DOHH2 (cell line): ENCODE data around the gene DENND4C.

Experiments
- H3F3A ChIP-seq: fragments of 200-600 bp; sonication (generic), shearing (Covaris generic); 2 replicates; pipeline ENCODE4 v1.6.0; 2016; ENCODE audit warnings: antibody characterized with exemption, mild to moderate bottlenecking; ENCODE audit not compliant: control insufficient read depth, insufficient read depth
- H3K27ac ChIP-seq: fragments of 200-600 bp; sonication (generic); 2 replicates; pipeline ENCODE4 v1.5.1; 2014; ENCODE audit warnings: low read depth, mild to moderate bottlenecking, low read length, moderate library complexity
- H3K27me3 ChIP-seq: fragments of 200-600 bp; sonication (generic); 2 replicates; pipeline ENCODE4 v1.6.1; 2014; ENCODE audit warnings: mild to moderate bottlenecking, low read length, mixed read lengths; ENCODE audit not compliant: control insufficient read depth
- H3K36me3 ChIP-seq: fragments of 200-600 bp; sonication (generic); 2 replicates; pipeline ENCODE4 v1.6.1; 2014; ENCODE audit warnings: mild to moderate bottlenecking, low read length, moderate library complexity, mixed read lengths; ENCODE audit not compliant: control insufficient read depth
- H3K4me1 ChIP-seq: fragments of 200-600 bp; sonication (generic); 2 replicates; pipeline ENCODE4 v1.6.1; 2014; ENCODE audit warnings: mild to moderate bottlenecking, low read length, mixed read lengths; ENCODE audit not compliant: control insufficient read depth
- H3K4me2 ChIP-seq: fragments of 200-600 bp; sonication (generic); 2 replicates; pipeline ENCODE4 v1.6.0; 2014; ENCODE audit warnings: mild to moderate bottlenecking, low read length, moderate library complexity
- H3K4me3 ChIP-seq: fragments of 200-600 bp; sonication (generic); 2 replicates; pipeline ENCODE4 v1.5.1; 2014; ENCODE audit warnings: mild to moderate bottlenecking, low read length, mixed read lengths
- H3K79me2 ChIP-seq: fragments of 200-600 bp; sonication (generic); 2 replicates; pipeline ENCODE4 v1.6.1; 2014; ENCODE audit warnings: mild to moderate bottlenecking, low read length, mixed read lengths; ENCODE audit not compliant: control insufficient read depth
- H3K9me2 ChIP-seq: fragments of 200-600 bp; sonication (generic); replicated peaks from 2 replicates; pipeline ENCODE4 v1.6.1; 2014; ENCODE audit warnings: mild to moderate bottlenecking, low read length, mixed read lengths; ENCODE audit not compliant: control insufficient read depth
- H3K9me3 ChIP-seq: fragments of 200-600 bp; sonication (generic); 2 replicates; pipeline ENCODE4 v1.6.1; 2014; ENCODE audit warnings: antibody characterized with exemption, low read length, mixed read lengths; ENCODE audit not compliant: control insufficient read depth, insufficient read depth
- H4K20me1 ChIP-seq: fragments of 200-600 bp; sonication (generic); 2 replicates; pipeline ENCODE4 v1.6.0; 2014; ENCODE audit warnings: low read depth, mild to moderate bottlenecking, antibody characterized with exemption, low read length, moderate library complexity; ENCODE audit not compliant: control insufficient read depth, insufficient read depth
- CTCF ChIP-seq: fragments of 200-600 bp; sonication (generic); IDR thresholded peaks from one replicate; pipeline ENCODE4 v1.5.1; 2014; ENCODE audit warnings: antibody characterized with exemption, mild to moderate bottlenecking, low read depth, low read length; ENCODE audit not compliant: poor library complexity, severe bottlenecking
- EZH2phosphoT487 ChIP-seq: fragments of 200-600 bp; sonication (generic); IDR thresholded peaks from 2 replicates; pipeline ENCODE4 v1.6.1; 2017; ENCODE audit warnings: borderline replicate concordance, mild to moderate bottlenecking, antibody characterized with exemption, low read length, moderate library complexity, mixed read lengths

DENND4C gene

DNA sequence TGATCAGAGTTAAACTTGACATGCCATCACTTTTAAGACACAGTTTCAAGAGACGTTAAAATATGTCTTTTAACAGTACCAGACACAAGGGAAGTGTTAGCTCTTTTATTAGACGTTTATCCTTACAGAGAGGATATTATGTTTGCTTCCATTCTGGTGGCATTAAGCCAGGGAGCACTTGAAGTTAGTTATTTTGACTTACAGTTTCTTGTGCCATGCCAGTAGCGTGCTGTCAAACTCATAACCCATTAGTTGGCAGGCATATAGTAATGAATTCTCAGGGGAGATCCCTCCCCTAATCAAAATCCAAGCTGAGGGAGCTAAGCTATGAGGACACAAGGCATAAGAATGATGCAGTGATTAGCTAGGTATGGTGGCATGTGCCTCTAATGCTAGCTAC is 83.1 kb downstream of the DENND4C start:
- no peak for TF ChIP-seq EZH2phosphoT487
- TF ChIP-seq CTCF: no peak
- Histone ChIP-seq H3K79me2 (no peaks in the 10 kb centered on the region), H3K36me3 (0 out of 2 replicates have a peak, but pooled peaks cover 7% of the 10 kb centered on the region), H3K4me3 (no peak overlapping the region), H3K4me2 (no peak overlapping the region), H4K20me1 (no peaks in the 10 kb centered on the region), H3K4me1 (no peaks in the 10 kb centered on the region), H3F3A (no peaks in the 10 kb centered on the region), H3K27ac (no peak overlapping the region), H3K9me2 (no peaks in the 10 kb centered on the region), H3K27me3 (no peaks in the 10 kb centered on the region), H3K9me3 (no peaks in the 10 kb centered on the region)

- Histone ChIP-seq H3F3A (no peaks in the 10 kb centered on the region), H3K4me1 (no peaks in the 10 kb centered on the region), H3K27me3 (no peaks in the 10 kb centered on the region), H3K9me2 (no peaks in the 10 kb centered on the region), H3K79me2 (no peaks in the 10 kb centered on the region), H3K27ac (no peak overlapping the region), H3K4me2 (no peak overlapping the region), H3K36me3 (peaks cover 10% of the 10 kb centered on the region; the same call in 1 of the 2 replicates), H4K20me1 (no peaks in the 10 kb centered on the region), H3K4me3 (no peak overlapping the region), H3K9me3 (no peaks in the 10 kb centered on the region)
- no peak for TF ChIP-seq EZH2phosphoT487
- no peak for TF ChIP-seq CTCF
Observed at GRCh38 chr9:19320495-19320894, 90.0 kb downstream of the DENND4C start.

DNA sequence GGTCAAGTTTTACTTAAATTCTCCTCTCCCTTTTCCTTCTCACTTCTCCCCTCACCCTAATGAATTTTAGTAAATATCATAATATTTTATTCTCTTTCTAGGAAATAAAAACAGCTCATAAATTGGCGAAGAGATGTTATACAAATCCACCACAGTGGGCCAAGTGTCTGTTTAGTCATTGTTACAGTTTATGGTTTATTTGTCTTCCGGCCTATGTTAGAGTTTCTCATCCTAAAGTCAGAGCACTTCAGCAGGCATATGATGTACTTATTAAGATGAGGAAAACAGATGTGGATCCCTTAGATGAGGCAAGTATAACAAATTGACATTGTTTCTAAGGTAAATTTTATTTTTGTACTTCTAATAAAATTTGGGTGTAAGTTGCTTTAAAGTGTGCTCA is 101.4 kb downstream of the DENND4C start:
- Histone ChIP-seq H3K27ac (no peak overlapping the region), H3K9me3 (no peaks in the 10 kb centered on the region), H3K79me2 (no peaks in the 10 kb centered on the region), H3K9me2 (no peaks in the 10 kb centered on the region), H3K4me2 (no peak overlapping the region), H3K27me3 (no peaks in the 10 kb centered on the region), H4K20me1 (no peaks in the 10 kb centered on the region), H3K4me3 (no peak overlapping the region), H3K36me3 (peaks cover 13% of the 10 kb centered on the region), H3F3A (no peaks in the 10 kb centered on the region), H3K4me1 (no peaks in the 10 kb centered on the region)
- TF ChIP-seq CTCF (no peak), EZH2phosphoT487 (no peak)

DNA sequence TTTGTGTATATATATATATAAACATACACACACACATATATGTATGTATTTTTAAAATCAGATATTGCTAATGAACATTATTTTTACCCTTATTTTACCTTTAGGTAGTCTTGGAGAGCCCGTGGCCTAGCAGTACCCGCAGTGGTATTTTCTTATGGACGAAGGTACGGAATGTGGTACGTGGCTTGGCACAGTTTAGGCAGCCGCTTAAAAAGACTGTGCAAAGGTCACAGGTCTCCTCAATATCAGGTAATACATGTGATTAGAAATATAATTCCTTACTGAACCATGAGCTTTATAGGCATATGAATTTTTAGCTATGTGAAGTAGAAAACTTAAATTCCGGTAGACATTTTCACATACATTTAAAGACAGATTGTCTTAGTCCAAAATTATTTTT is 105.7 kb downstream of the DENND4C start:
- Histone ChIP-seq H3K9me2 (no peaks in the 10 kb centered on the region), H3K9me3 (no peaks in the 10 kb centered on the region), H3K79me2 (no peaks in the 10 kb centered on the region), H3F3A (no peaks in the 10 kb centered on the region), H3K27me3 (no peaks in the 10 kb centered on the region), H4K20me1 (no peaks in the 10 kb centered on the region), H3K36me3 (peaks cover 7% of the 10 kb centered on the region), H3K4me3 (no peak overlapping the region), H3K27ac (no peak overlapping the region), H3K4me2 (no peak overlapping the region), H3K4me1 (no peaks in the 10 kb centered on the region)
- TF ChIP-seq CTCF (no peak), EZH2phosphoT487 (no peak)
